HG02981 (cell line): ENCODE data around the gene PEX3.
A peak's percentile ranks its signal among the peaks of the same experiment; 100 is the strongest.

Experiments
- ATAC-seq: cut with Tn5 transposase; IDR thresholded peaks from one replicate; pipeline ENCODE4 v1.9.1; 2021; ENCODE audit warnings: mild to moderate bottlenecking, moderate library complexity; ENCODE audit not compliant: unreplicated experiment

Gene PEX3

GRCh38 chr6:143450453-143451371 lies at the start of gene PEX3, which contains the start of gene ADAT2:
Gene PEX3 (plus strand): TSS chr6:143450805. CDS start chr6:143451043, 238 bp downstream.
Gene ADAT2 (minus strand): TSS chr6:143450695. CDS start chr6:143450658, 37 bp downstream.
- ATAC-seq, result peak; percentile 93

- no peak for ATAC-seq
Observed at GRCh38 chr6:143401068-143401446, 49.5 kb upstream of the PEX3 start.

- no peak for ATAC-seq
Observed at GRCh38 chr6:143401636-143402370, 48.8 kb upstream of the PEX3 start.

GRCh38 chr6:143402721-143403336 lies 47.8 kb upstream of the PEX3 start:
- no peak for ATAC-seq

GRCh38 chr6:143405373-143406154 lies 45.0 kb upstream of the PEX3 start:
- no peak for ATAC-seq

GRCh38 chr6:143406673-143407072 lies 43.9 kb upstream of the PEX3 start:
- no peak for ATAC-seq

GRCh38 chr6:143408151-143408786 lies 42.3 kb upstream of the PEX3 start:
- no peak for ATAC-seq

- no peak for ATAC-seq
Observed at GRCh38 chr6:143408787-143409162, 41.8 kb upstream of the PEX3 start.

GRCh38 chr6:143410859-143411270 lies 39.7 kb upstream of the PEX3 start:
- ATAC-seq, result no peak

GRCh38 chr6:143414769-143415168 lies 35.8 kb upstream of the PEX3 start:
- no peak for ATAC-seq

GRCh38 chr6:143419526-143419925 lies 31.1 kb upstream of the PEX3 start:
- no peak for ATAC-seq

- ATAC-seq, result no peak
Observed at GRCh38 chr6:143426026-143426425, 24.6 kb upstream of the PEX3 start.

GRCh38 chr6:143427109-143427817 lies 23.3 kb upstream of the PEX3 start:
- ATAC-seq, result peak; percentile 100

GRCh38 chr6:143429970-143430369 lies 20.6 kb upstream of the PEX3 start:
- no peak for ATAC-seq

- ATAC-seq, result no peak
Observed at GRCh38 chr6:143431226-143431625, 19.4 kb upstream of the PEX3 start.

- ATAC-seq, result no peak
Observed at GRCh38 chr6:143432588-143432987, 18.0 kb upstream of the PEX3 start.

GRCh38 chr6:143441010-143441409 lies 9.6 kb upstream of the PEX3 start:
- ATAC-seq, result no peak

GRCh38 chr6:143441680-143442545 lies 8.7 kb upstream of the PEX3 start:
- no peak for ATAC-seq

- no peak for ATAC-seq
Observed at GRCh38 chr6:143443096-143443495, 7.5 kb upstream of the PEX3 start.
